CD4-positive, alpha-beta memory T cell (primary cell): ENCODE results near the gene SYCN. TPM values are rescaled to one million over a fixed set of nuclear protein-coding genes. Genes with fewer than 3 reads are reported as not detected.
A peak's percentile ranks its signal among the peaks of the same experiment; 100 is the strongest.

ENCODE experiments used
- CTCF ChIA-PET: fragments of 350-600 bp; sonication (Branson Sonifier 250); formaldehyde crosslinking; loops from one replicate; lab custom pipeline; 2021; ENCODE audit warnings: inconsistent platforms; ENCODE audit not compliant: partially characterized antibody; lab: Charles Lee
- POLR2A ChIA-PET: fragments of 350-600 bp; sonication (Branson Sonifier 250); formaldehyde crosslinking; loops from one replicate; lab custom pipeline; 2021; ENCODE audit not compliant: partially characterized antibody; lab: Charles Lee
- DNase-seq, 5 donors: peaks; one replicate each; pipeline versions ENCODE4 v3.0.0 to v3.0.0-alpha.2; 2020 to 2022; ENCODE audit warnings: mixed read lengths in 1 of 5
- H3K27ac ChIP-seq: one replicate; pipeline ENCODE4 v1.7.0; 2013; ENCODE audit warnings: low read depth, low read length
- H3K27me3 ChIP-seq: 2 replicates; pipeline ENCODE4 v1.7.0; 2013; ENCODE audit warnings: mild to moderate bottlenecking, low read length, moderate library complexity; ENCODE audit not compliant: insufficient read depth
- H3K36me3 ChIP-seq: 2 replicates; pipeline ENCODE4 v1.7.0; 2013; ENCODE audit warnings: mild to moderate bottlenecking, low read length, moderate library complexity; ENCODE audit not compliant: insufficient read depth
- H3K4me1 ChIP-seq: 2 replicates; pipeline ENCODE4 v1.7.0; 2013; ENCODE audit warnings: mild to moderate bottlenecking, low read length, moderate library complexity; ENCODE audit not compliant: insufficient read depth
- H3K4me3 ChIP-seq, 2 donors: one replicate each; pipeline ENCODE4 v1.7.0; 2013; ENCODE audit warnings: low read length in 2 of 2, mild to moderate bottlenecking in 1 of 2
- H3K9me3 ChIP-seq, 2 donors: one replicate each; pipeline ENCODE4 v1.7.0; 2013; ENCODE audit warnings: low read length in 2 of 2, control low read depth in 1 of 2; ENCODE audit not compliant: control insufficient read depth in 1 of 2
- H3K27ac Mint-ChIP-seq, 7 donors: one replicate each; pipeline ENCODE4 v1.8.0; 2020 to 2021; ENCODE audit warnings: mixed read lengths in 7 of 7, mild to moderate bottlenecking in 6 of 7, inconsistent platforms in 3 of 7, moderate library complexity in 3 of 7
- H3K27me3 Mint-ChIP-seq, 2 donors: one replicate each; pipeline ENCODE4 v1.8.0; 2020 to 2021; ENCODE audit warnings: mixed read lengths in 2 of 2
- H3K36me3 Mint-ChIP-seq, 2 donors: one replicate each; pipeline ENCODE4 v1.8.0; 2020 to 2021; ENCODE audit warnings: mixed read lengths in 2 of 2, inconsistent platforms in 1 of 2, mild to moderate bottlenecking in 1 of 2
- H3K4me1 Mint-ChIP-seq, 4 donors: one replicate each; pipeline ENCODE4 v1.8.0; 2020 to 2021; ENCODE audit warnings: mixed read lengths in 4 of 4, mild to moderate bottlenecking in 1 of 4
- H3K4me3 Mint-ChIP-seq, 8 donors: one replicate each; pipeline ENCODE4 v1.8.0; 2020 to 2021; ENCODE audit warnings: mixed read lengths in 8 of 8, mild to moderate bottlenecking in 7 of 8, moderate library complexity in 6 of 8, inconsistent platforms in 3 of 8
- H3K9me3 Mint-ChIP-seq, 8 donors: one replicate each; pipeline ENCODE4 v1.8.0; 2020 to 2021; ENCODE audit warnings: mixed read lengths in 8 of 8, mild to moderate bottlenecking in 5 of 8, inconsistent platforms in 3 of 8, moderate library complexity in 1 of 8
- intact Hi-C: fragments of 100-400 bp; cut with micrococcal nuclease; formaldehyde crosslinking; loops from one replicate; pipeline ENCODE4 v1.15.1; 2023
- polyA plus RNA-seq, 2 donors: library from polyadenylated mRNA; unstranded; fragments of 300-500 nt; fragmentation: Illumina TruSeq; gene quantifications; one replicate each; pipeline ENCODE4 v1.2.3, GENCODE V29; 2021
- total RNA-seq, 2 experiments: library from RNA; stranded (reverse); gene quantifications; one replicate each; pipeline ENCODE4 v1.2.3, GENCODE V29; 2021

The SYCN gene
- total and polyA plus RNA-seq, 4 experiments from 2014 or later = not detected

GRCh38 chr19:39158646-39159260 lies 45.3 kb downstream of the SYCN start:
- ChIA-PET POLR2A (no interaction called here), CTCF (no interaction called here)
- Mint-ChIP-seq H3K27me3 (no peaks in the 10 kb centered on the region), H3K9me3 (peaks cover 0 to 1% (median 0%) of the 10 kb centered on the region in 8 donors), H3K27ac (peak overlapping the region in 3 of 7 donors; percentile 17 to 75 (median 36)), H3K36me3 (peaks cover 0 to 4% of the 10 kb centered on the region in 2 donors), H3K4me1 (peaks cover 18 to 32% (median 23%) of the 10 kb centered on the region in 4 donors), H3K4me3 (no peak overlapping the region)
- H3K36me3 ChIP-seq = no peaks in the 10 kb centered on the region
- no peaks in the 10 kb centered on the region for H3K27me3 ChIP-seq
- peaks cover 4% of the 10 kb centered on the region for H3K4me1 ChIP-seq
- H3K27ac ChIP-seq = no peak overlapping the region
- intact Hi-C loops = no loop called here
- no peak for DNase-seq
- no peaks in the 10 kb centered on the region for H3K9me3 ChIP-seq
- no peak overlapping the region for H3K4me3 ChIP-seq

DNA sequence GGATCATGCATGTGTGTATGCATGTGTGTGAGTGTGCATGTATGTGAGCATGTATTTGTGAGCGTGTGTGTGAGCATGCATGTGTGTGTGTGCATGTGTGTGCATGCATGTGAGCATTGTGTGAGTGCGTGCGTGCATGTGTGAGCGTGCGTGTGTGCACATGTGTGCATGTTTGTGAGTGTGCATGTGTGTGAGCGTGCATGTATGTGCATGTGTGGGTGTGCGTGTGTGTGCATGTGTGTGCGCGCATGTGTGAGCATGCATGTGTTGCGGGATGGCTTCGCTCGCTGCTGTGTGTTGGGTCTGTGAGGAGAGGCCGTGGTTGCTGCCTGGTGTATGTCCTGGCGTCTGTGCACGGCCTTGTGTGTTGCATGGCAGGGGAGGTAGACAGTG lies 46.1 kb downstream of the SYCN start:
- Histone ChIP-seq H3K27ac (no peak overlapping the region), H3K27me3 (no peaks in the 10 kb centered on the region), H3K4me3 (no peak overlapping the region), H3K4me1 (peaks cover 4% of the 10 kb centered on the region), H3K36me3 (no peaks in the 10 kb centered on the region), H3K9me3 (no peaks in the 10 kb centered on the region)
- ChIA-PET CTCF (no interaction called here), POLR2A (no interaction called here)
- no peaks in the 10 kb centered on the region for H3K27me3 Mint-ChIP-seq
- intact Hi-C loops = no loop called here
- H3K4me3 Mint-ChIP-seq = peak overlapping the region in 1 of 8 donors; percentile 39
- H3K36me3 Mint-ChIP-seq = peaks cover 0 to 4% of the 10 kb centered on the region in 2 donors
- peaks cover 20 to 34% (median 23%) of the 10 kb centered on the region in 4 donors for H3K4me1 Mint-ChIP-seq
- H3K27ac Mint-ChIP-seq = peak overlapping the region in 3 of 7 donors; percentile 3 to 72 (median 59)
- peaks cover 0 to 2% (median 0%) of the 10 kb centered on the region in 8 donors for H3K9me3 Mint-ChIP-seq
- DNase-seq = no peak

- peaks cover 16 to 31% (median 20%) of the 10 kb centered on the region in 4 donors for H3K4me1 Mint-ChIP-seq
- Histone ChIP-seq H3K9me3 (no peaks in the 10 kb centered on the region), H3K4me1 (peaks cover 4% of the 10 kb centered on the region), H3K36me3 (no peaks in the 10 kb centered on the region), H3K4me3 (no peak overlapping the region), H3K27me3 (no peaks in the 10 kb centered on the region), H3K27ac (no peak overlapping the region)
- CTCF ChIA-PET = no interaction called here
- H3K27ac Mint-ChIP-seq = peak overlapping the region in 4 of 7 donors; percentile 3 to 59 (median 20)
- H3K27me3 Mint-ChIP-seq = no peaks in the 10 kb centered on the region
- peaks cover 0 to 4% of the 10 kb centered on the region in 2 donors for H3K36me3 Mint-ChIP-seq
- H3K4me3 Mint-ChIP-seq = peak overlapping the region in 1 of 8 donors; percentile 39
- intact Hi-C loops = no loop called here
- H3K9me3 Mint-ChIP-seq = peaks cover 0 to 2% (median 0%) of the 10 kb centered on the region in 8 donors
- POLR2A ChIA-PET = no interaction called here
- no peak for DNase-seq
Observed at GRCh38 chr19:39157275-39157996, 46.6 kb downstream of the SYCN start.

GRCh38 chr19:39156326-39157230 lies 47.5 kb downstream of the SYCN start:
- intact Hi-C loops = no loop called here
- H3K27ac ChIP-seq = no peak overlapping the region
- POLR2A ChIA-PET = no interaction called here
- no peaks in the 10 kb centered on the region for H3K36me3 ChIP-seq
- no peak overlapping the region for H3K4me3 ChIP-seq
- H3K9me3 ChIP-seq = no peaks in the 10 kb centered on the region
- H3K36me3 Mint-ChIP-seq = peaks cover 0 to 4% of the 10 kb centered on the region in 2 donors
- CTCF ChIA-PET = no interaction called here
- peaks cover 17 to 30% (median 19%) of the 10 kb centered on the region in 4 donors for H3K4me1 Mint-ChIP-seq
- peak overlapping the region in 2 of 7 donors; percentile 11 to 56 for H3K27ac Mint-ChIP-seq
- peaks cover 0 to 2% (median 0%) of the 10 kb centered on the region in 8 donors for H3K9me3 Mint-ChIP-seq
- H3K27me3 ChIP-seq = no peaks in the 10 kb centered on the region
- H3K4me3 Mint-ChIP-seq = no peak overlapping the region
- no peak for DNase-seq
- peaks cover 4% of the 10 kb centered on the region for H3K4me1 ChIP-seq
- no peaks in the 10 kb centered on the region for H3K27me3 Mint-ChIP-seq

DNA sequence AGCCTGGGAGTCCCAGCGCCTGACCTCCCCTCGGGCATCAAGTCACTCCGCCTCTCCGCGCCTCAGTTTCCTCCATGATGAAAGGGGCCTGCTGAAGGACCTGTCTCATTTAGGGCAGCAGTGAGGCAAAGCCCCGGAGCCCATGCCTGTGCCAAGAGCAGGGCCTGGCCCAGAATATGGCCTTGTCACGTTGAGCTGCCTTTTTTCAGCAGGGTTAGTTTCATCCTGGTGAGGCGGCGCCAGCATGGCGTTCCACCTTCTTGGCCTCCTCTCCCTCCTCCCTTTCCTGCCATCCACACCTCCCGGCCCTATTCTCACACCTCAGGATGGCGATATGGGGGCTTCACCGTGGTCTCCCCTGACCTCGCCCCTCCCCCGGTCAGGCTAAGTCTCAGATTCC lies 48.3 kb downstream of the SYCN start:
- Histone ChIP-seq H3K4me1 (peaks cover 4% of the 10 kb centered on the region), H3K9me3 (no peaks in the 10 kb centered on the region), H3K27me3 (no peaks in the 10 kb centered on the region), H3K27ac (no peak overlapping the region), H3K36me3 (no peaks in the 10 kb centered on the region), H3K4me3 (no peak overlapping the region)
- H3K27ac Mint-ChIP-seq = peak overlapping the region in 2 of 7 donors; percentile 73 to 90
- H3K27me3 Mint-ChIP-seq = no peaks in the 10 kb centered on the region
- ChIA-PET CTCF (no interaction called here), POLR2A (no interaction called here)
- DNase-seq = no peak
- no peak overlapping the region for H3K4me3 Mint-ChIP-seq
- intact Hi-C loops = no loop called here
- H3K4me1 Mint-ChIP-seq = peaks cover 17 to 27% (median 20%) of the 10 kb centered on the region in 4 donors
- peaks cover 0 to 4% of the 10 kb centered on the region in 2 donors for H3K36me3 Mint-ChIP-seq
- H3K9me3 Mint-ChIP-seq = peaks cover 0 to 2% (median 0%) of the 10 kb centered on the region in 8 donors

DNA sequence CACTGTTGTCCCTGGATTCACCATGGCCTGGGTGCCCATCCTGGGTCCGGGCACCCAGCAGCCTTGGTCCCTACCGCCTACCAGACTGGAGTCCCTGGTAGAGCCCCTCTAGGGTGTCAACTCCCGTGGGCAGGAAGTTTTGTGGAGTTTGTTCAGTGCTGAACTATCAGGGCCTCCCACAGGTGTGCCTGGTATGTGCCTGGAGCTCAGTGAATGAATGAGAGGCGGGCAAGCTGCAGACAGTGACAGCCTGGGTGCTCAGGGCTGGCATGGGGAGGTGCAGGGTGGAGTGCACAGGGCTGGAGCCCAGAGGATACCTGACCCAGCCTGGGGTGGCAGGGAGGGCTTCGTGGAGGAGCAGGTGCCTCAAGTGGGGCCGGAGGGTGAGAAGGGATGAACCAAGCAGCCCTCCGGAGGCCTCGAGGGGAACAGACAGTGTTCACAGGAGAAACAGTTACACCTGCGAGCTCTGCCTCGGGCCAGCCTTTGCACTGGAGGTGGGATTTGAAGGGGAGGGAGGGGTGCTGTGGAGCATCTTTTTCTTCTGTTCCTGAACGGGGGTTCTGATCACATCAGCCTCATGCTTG lies 48.9 kb downstream of the SYCN start:
- Histone ChIP-seq H3K27ac (no peak overlapping the region), H3K27me3 (no peaks in the 10 kb centered on the region), H3K4me3 (no peak overlapping the region), H3K4me1 (peaks cover 4% of the 10 kb centered on the region), H3K36me3 (no peaks in the 10 kb centered on the region), H3K9me3 (no peaks in the 10 kb centered on the region)
- Mint-ChIP-seq H3K36me3 (peaks cover 0 to 4% of the 10 kb centered on the region in 2 donors), H3K4me3 (no peak overlapping the region), H3K9me3 (peaks cover 0 to 2% (median 0%) of the 10 kb centered on the region in 8 donors), H3K4me1 (peaks cover 17 to 22% (median 19%) of the 10 kb centered on the region in 4 donors), H3K27me3 (no peaks in the 10 kb centered on the region), H3K27ac (peak overlapping the region in 1 of 7 donors; percentile 12)
- no peak for DNase-seq
- CTCF ChIA-PET = no interaction called here
- intact Hi-C loops = no loop called here
- POLR2A ChIA-PET = no interaction called here
